ENCODE data around the gene CAMK1D.
"Not testable (repeated sequence)": the region's sequence is repeated elsewhere in the genome, so short reads cannot be mapped to it uniquely, and the experiment has no call there.

Gene CAMK1D

GRCh38 chr10:12702215-12702770 lies 352.9 kb downstream of the CAMK1D start:
- no peak for DNase-seq (ENCODE audit: low spot score)

GRCh38 chr10:12703126-12703525 lies 353.8 kb downstream of the CAMK1D start:
- DNase-seq (ENCODE audit: low spot score), result no peak

GRCh38 chr10:12703813-12704212 lies 354.5 kb downstream of the CAMK1D start:
- DNase-seq (ENCODE audit: low spot score), result no peak

GRCh38 chr10:12704488-12704887 lies 355.1 kb downstream of the CAMK1D start:
- no peak for DNase-seq (ENCODE audit: low spot score)

GRCh38 chr10:12705943-12706342 lies 356.6 kb downstream of the CAMK1D start:
- no peak for DNase-seq (ENCODE audit: low spot score)

- DNase-seq (ENCODE audit: low spot score), result peak; percentile 46
These were observed 358.3 kb downstream of the CAMK1D start for GRCh38 chr10:12707461-12708185.

- no peak for DNase-seq (ENCODE audit: low spot score)
These were observed 359.7 kb downstream of the CAMK1D start for GRCh38 chr10:12709000-12709401.

GRCh38 chr10:12709521-12709963 lies 360.2 kb downstream of the CAMK1D start:
- no peak for DNase-seq (ENCODE audit: low spot score)

- DNase-seq (ENCODE audit: low spot score), result no peak
These were observed 360.8 kb downstream of the CAMK1D start for GRCh38 chr10:12710157-12710556.

GRCh38 chr10:12710594-12711349 lies 361.4 kb downstream of the CAMK1D start:
- peak; percentile 71 for DNase-seq (ENCODE audit: low spot score)

GRCh38 chr10:12711350-12711708 lies 362.0 kb downstream of the CAMK1D start:
- DNase-seq (ENCODE audit: low spot score), result no peak

- no peak for DNase-seq (ENCODE audit: low spot score)
These were observed 363.1 kb downstream of the CAMK1D start for GRCh38 chr10:12712293-12712983.

- DNase-seq (ENCODE audit: low spot score), result not testable (repeated sequence)
These were observed 363.6 kb downstream of the CAMK1D start for GRCh38 chr10:12712984-12713316.

GRCh38 chr10:12716042-12716441 lies 366.7 kb downstream of the CAMK1D start:
- no peak for DNase-seq (ENCODE audit: low spot score)

- no peak for DNase-seq (ENCODE audit: low spot score)
These were observed 368.8 kb downstream of the CAMK1D start for GRCh38 chr10:12717981-12718707.

- no peak for DNase-seq (ENCODE audit: low spot score)
These were observed 370.0 kb downstream of the CAMK1D start for GRCh38 chr10:12719365-12719764.

GRCh38 chr10:12720217-12720981 lies 371.1 kb downstream of the CAMK1D start:
- peak; percentile 72 for DNase-seq (ENCODE audit: low spot score)

GRCh38 chr10:12721334-12721733 lies 372.0 kb downstream of the CAMK1D start:
- no peak for DNase-seq (ENCODE audit: low spot score)

GRCh38 chr10:12723220-12723619 lies 373.9 kb downstream of the CAMK1D start:
- no peak for DNase-seq (ENCODE audit: low spot score)

- no peak for DNase-seq (ENCODE audit: low spot score)
These were observed 375.6 kb downstream of the CAMK1D start for GRCh38 chr10:12724807-12725579.

GRCh38 chr10:12725580-12725888 lies 376.2 kb downstream of the CAMK1D start:
- not testable (repeated sequence) for DNase-seq (ENCODE audit: low spot score)
